Glomerular visceral epithelial cell (primary cell): ENCODE measurements around the gene TMEM163.

Experiments
- DNase-seq: peaks from one replicate; pipeline ENCODE4 v3.0.0-alpha.2; 2016; ENCODE audit errors: extremely low spot score

TMEM163 gene

DNA sequence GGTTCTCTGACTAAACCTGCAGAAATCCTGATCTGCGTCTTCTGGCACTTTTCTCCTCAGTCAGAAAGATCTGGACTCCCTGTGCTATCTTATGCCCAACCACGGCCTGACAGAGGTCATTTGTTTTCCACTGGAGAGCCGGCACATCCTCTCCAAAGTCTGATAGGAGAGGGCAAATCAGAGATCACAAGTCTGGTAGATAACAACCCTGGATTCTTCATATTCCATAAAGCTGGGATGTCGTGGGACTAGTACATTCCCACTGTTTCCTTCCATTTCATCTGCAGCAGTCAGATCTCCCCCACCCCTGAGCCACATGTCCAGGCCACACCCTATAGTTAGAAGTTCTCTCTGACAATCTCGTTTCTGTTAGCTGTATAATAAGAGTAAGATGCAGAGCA lies 308.0 kb downstream of the TMEM163 start:
- DNase-seq = no peak

DNA sequence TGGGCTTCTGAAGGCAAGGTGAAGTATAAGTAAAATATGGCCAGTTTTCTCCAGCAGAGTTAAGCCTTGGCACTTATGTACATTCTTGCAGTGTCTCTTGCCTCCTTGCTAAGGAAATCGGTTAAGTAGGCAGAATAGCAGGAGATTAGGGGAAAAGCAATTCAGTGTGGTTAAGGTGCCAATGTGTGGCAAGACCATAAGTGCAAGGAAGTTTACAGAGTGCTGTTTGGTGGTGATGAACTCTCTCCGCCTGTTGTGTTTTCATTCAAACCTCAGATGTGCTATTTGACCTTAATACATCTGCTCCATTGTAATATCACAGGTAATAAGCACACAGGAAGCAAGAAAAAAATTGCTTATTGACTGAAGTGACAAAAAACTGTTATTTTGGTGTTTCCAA lies 308.8 kb downstream of the TMEM163 start:
- no peak for DNase-seq

DNA sequence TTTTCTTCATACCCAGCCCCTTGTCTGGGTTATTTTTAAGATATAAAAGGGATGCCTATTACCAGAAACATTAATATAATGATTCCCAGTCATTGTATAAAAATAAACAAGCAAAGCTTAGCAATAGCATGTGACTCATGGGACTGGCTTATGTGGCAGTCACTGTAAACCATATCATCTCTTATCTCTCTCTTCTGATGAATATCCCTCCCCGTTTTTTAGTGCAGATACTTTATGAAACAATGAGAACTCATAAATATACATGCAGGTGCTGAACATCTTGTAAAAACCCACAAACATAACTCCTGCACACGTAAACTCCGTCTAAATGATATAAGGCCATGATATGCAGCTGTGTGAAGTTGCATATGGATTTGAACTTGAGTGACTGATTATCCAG lies 310.0 kb downstream of the TMEM163 start:
- DNase-seq = no peak

DNA sequence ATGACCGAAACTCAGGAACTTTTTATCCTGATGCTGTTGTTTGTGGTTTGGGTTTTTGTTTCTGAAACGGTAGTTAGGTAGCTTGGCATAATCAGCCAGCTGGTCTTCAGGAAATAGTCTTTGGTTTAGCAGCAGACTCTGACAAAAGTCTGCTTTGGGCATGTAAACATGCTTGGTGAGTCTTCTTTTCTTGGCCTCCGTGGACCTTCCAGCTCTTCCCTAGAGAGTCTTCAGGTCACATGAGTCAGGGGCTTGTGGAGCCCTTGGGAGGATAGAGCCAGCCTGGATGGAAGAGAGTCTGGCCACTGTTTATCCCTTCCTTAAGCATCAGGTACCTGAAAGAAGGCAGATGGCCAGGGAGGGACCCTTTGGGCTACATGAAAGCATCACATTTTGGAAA lies 310.4 kb downstream of the TMEM163 start:
- DNase-seq = no peak

DNA sequence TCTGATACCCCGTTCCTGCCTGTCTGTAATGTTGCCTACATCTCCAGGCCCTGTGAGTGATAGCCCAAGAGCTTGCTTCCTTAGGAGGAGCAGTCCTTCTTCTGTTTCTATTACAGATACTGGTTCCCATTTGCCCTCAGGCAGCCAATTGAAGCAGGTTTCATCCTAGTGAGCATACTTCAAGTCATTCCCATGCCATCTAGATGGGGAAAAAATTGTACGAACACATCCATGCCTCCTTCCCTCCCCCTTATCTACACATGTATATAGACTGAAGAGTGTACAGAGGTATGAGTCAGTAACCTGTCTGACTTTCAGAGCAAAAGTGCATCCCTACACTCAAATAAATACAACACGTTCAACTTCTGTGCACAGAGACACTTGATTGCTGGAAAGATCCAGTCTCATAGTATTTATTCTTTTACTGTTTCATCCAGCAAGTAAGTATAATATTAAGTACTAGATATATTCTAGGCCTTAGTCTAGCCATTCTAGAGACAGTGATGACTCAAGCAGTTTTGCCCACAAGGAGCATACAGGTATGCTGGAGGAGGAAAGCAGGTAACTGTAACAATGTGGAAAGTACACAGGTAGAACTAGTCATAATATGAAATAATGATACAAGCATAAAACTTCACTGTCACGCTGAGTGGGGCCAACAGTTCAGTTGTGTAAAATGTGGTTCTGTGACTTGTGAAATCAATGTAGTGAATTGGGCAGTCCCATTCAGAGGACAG lies 311.5 kb downstream of the TMEM163 start:
- no peak for DNase-seq

DNA sequence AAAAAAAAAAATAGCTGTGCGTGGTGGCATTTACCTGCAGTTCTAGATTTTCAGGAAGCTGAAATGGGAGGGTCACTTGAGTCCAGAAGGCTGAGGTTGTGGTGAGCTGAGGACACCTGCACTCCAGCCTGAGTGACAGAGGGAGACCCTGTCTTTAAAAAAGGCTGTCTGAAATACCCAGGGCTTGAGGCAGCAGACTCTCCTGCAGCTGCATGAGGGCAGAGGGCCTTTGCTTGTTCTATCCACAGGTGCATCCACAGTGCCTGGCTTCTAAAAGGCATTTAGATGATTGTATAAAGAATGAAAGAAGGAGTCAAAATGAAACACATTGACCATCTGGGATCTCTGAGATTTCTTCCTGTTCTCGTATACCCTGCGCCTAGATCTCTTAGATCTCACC lies 312.1 kb downstream of the TMEM163 start:
- DNase-seq = no peak

DNA sequence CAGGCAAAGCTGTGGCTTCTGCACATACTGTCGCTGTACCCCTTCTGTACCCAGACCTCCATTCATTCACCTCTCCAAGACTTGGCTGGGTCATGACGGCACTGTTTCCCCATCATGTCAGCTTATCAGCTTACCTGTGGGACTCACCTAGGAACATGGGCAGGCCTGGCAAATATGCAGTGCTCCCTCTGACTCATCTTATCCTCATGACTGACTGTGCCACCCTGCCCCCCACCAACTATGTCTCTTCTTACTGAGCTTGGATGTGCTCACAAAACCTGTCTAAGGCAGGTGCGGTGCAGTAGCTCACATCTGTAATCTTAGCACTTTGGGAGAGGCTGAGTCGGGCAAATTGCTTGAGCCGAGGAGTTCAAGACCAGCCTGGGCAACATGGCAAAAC lies 312.5 kb downstream of the TMEM163 start:
- no peak for DNase-seq
